HEK293 (cell line): ENCODE results near the gene D2HGDH.

Experiments
- CTCF ChIA-PET: fragments of 350-600 bp; formaldehyde crosslinking; extraction: SDS; loops from one replicate; lab custom pipeline; 2021; ENCODE audit warnings: antibody characterized with exemption; lab: Yijun Ruan, JAX
- POLR2A ChIA-PET: fragments of 300-600 bp; formaldehyde crosslinking; extraction: SDS; loops from one replicate; lab custom pipeline; 2020; ENCODE audit warnings: antibody characterized with exemption, inconsistent platforms; lab: Yijun Ruan, JAX
- H3K27ac ChIP-seq: fragments of 200-500 bp; sonication (Bioruptor generic); 2 replicates; pipeline ENCODE4 v1.5.1; 2014; ENCODE audit warnings: low read depth, low read length, control low read depth, inconsistent platforms; ENCODE audit errors: extremely low read depth
- H3K36me3 ChIP-seq, 2 experiments: fragments of 200-500 bp in 1 of 2; sonication (Bioruptor generic) in 1 of 2; 1 replicate in 1 of 2; 2 replicates in 1 of 2; pipeline ENCODE4 v1.5.1; 2014 to 2017; ENCODE audit warnings: inconsistent platforms in 2 of 2, low read length in 2 of 2; ENCODE audit not compliant: control insufficient read depth in 2 of 2, insufficient read depth in 1 of 2
- H3K4me1 ChIP-seq: fragments of 200-500 bp; sonication (Bioruptor generic); 2 replicates; pipeline ENCODE4 v1.5.1; 2014; ENCODE audit warnings: mild to moderate bottlenecking, low read length, inconsistent platforms; ENCODE audit not compliant: control insufficient read depth, insufficient read depth
- H3K4me3 ChIP-seq: 2 replicates; pipeline ENCODE4 v1.5.1; 2011; ENCODE audit warnings: low read depth, mild to moderate bottlenecking, control low read depth, low read length, moderate library complexity
- H3K9me3 ChIP-seq: fragments of 200-500 bp; sonication (Bioruptor generic); 2 replicates; pipeline ENCODE4 v1.5.1; 2014; ENCODE audit warnings: low read depth, low read length, inconsistent platforms; ENCODE audit not compliant: control insufficient read depth, insufficient read depth
- GLI4 ChIP-seq: fragments of 450-650 bp; formaldehyde crosslinking; IDR thresholded peaks from 2 replicates; pipeline ENCODE4 v1.5.1; 2016; ENCODE audit warnings: missing biosample characterization, missing genetic modification characterization
- MYNN ChIP-seq: fragments of 450-650 bp; formaldehyde crosslinking; IDR thresholded peaks from 2 replicates; pipeline ENCODE4 v1.5.1; 2016; ENCODE audit warnings: missing biosample characterization, missing genetic modification characterization, borderline replicate concordance
- MZF1 ChIP-seq: fragments of 450-650 bp; formaldehyde crosslinking; IDR thresholded peaks from 2 replicates; pipeline ENCODE4 v1.5.1; 2017; ENCODE audit warnings: missing biosample characterization, missing genetic modification characterization, borderline replicate concordance
- OVOL3 ChIP-seq: fragments of 450-650 bp; formaldehyde crosslinking; IDR thresholded peaks from 2 replicates; pipeline ENCODE4 v1.5.1; 2016; ENCODE audit warnings: missing biosample characterization, missing genetic modification characterization
- SP7 ChIP-seq: fragments of 450-650 bp; formaldehyde crosslinking; IDR thresholded peaks from 2 replicates; pipeline ENCODE4 v1.5.1; 2016; ENCODE audit warnings: missing biosample characterization, missing genetic modification characterization
- ZBTB44 ChIP-seq: fragments of 450-650 bp; IDR thresholded peaks from 2 replicates; pipeline ENCODE4 v1.5.1; 2018; ENCODE audit warnings: missing biosample characterization, mild to moderate bottlenecking, missing genetic modification characterization
- ZNF146 ChIP-seq: fragments of 450-650 bp; formaldehyde crosslinking; IDR thresholded peaks from 2 replicates; pipeline ENCODE4 v1.5.1; 2016; ENCODE audit warnings: missing biosample characterization, missing genetic modification characterization
- ZNF155 ChIP-seq: fragments of 450-650 bp; formaldehyde crosslinking; IDR thresholded peaks from 2 replicates; pipeline ENCODE4 v1.5.1; 2016; ENCODE audit warnings: missing biosample characterization, missing genetic modification characterization
- ZNF23 ChIP-seq: fragments of 450-650 bp; formaldehyde crosslinking; IDR thresholded peaks from 2 replicates; pipeline ENCODE4 v1.5.1; 2016; ENCODE audit warnings: missing biosample characterization, missing genetic modification characterization, borderline replicate concordance
- ZNF274 ChIP-seq, 2 experiments: fragments of 200-500 bp in 1 of 2; fragments of 450-650 bp in 1 of 2; sonication (Bioruptor generic) in 1 of 2; formaldehyde crosslinking in 1 of 2; IDR thresholded peaks; 2 replicates each; pipeline versions ENCODE4 v1.5.1 to v1.6.1; 2014 to 2016; ENCODE audit warnings: borderline replicate concordance in 1 of 2, inconsistent platforms in 1 of 2, low read length in 1 of 2, missing biosample characterization in 1 of 2, missing genetic modification characterization in 1 of 2
- ZNF302 ChIP-seq: fragments of 450-650 bp; formaldehyde crosslinking; IDR thresholded peaks from 2 replicates; pipeline ENCODE4 v1.5.1; 2016; ENCODE audit warnings: missing biosample characterization, missing genetic modification characterization, low read depth
- ZNF335 ChIP-seq: fragments of 450-650 bp; formaldehyde crosslinking; conservative IDR thresholded peaks from 2 replicates; pipeline ENCODE4 v1.5.1; 2016; ENCODE audit warnings: missing biosample characterization, missing genetic modification characterization
- ZNF341 ChIP-seq: fragments of 450-650 bp; formaldehyde crosslinking; IDR thresholded peaks from 2 replicates; pipeline ENCODE4; 2016; ENCODE audit warnings: low read depth, missing biosample characterization, missing genetic modification characterization
- ZNF561 ChIP-seq: fragments of 450-650 bp; IDR thresholded peaks from 2 replicates; pipeline ENCODE4 v1.5.1; 2018; ENCODE audit warnings: missing biosample characterization, missing genetic modification characterization, borderline replicate concordance
- ZNF571 ChIP-seq: fragments of 450-650 bp; formaldehyde crosslinking; IDR thresholded peaks from 2 replicates; pipeline ENCODE4 v1.5.0; 2017; ENCODE audit warnings: missing biosample characterization, missing genetic modification characterization
- ZNF654 ChIP-seq: fragments of 450-650 bp; formaldehyde crosslinking; IDR thresholded peaks from 2 replicates; pipeline ENCODE4 v1.5.1; 2016; ENCODE audit warnings: low read depth, missing biosample characterization, missing genetic modification characterization
- ZNF677 ChIP-seq: fragments of 450-650 bp; IDR thresholded peaks from 2 replicates; pipeline ENCODE4 v1.5.0; 2018; ENCODE audit warnings: missing biosample characterization, mild to moderate bottlenecking, missing genetic modification characterization, moderate library complexity
- ZNF785 ChIP-seq: fragments of 450-650 bp; formaldehyde crosslinking; IDR thresholded peaks from 2 replicates; pipeline ENCODE4 v1.5.1; 2016; ENCODE audit warnings: missing biosample characterization, missing genetic modification characterization
- ZNF830 ChIP-seq: fragments of 450-650 bp; IDR thresholded peaks from 2 replicates; pipeline ENCODE4 v1.5.0; 2018; ENCODE audit warnings: missing biosample characterization, missing genetic modification characterization, low read depth, mild to moderate bottlenecking, moderate library complexity
- TF ChIP-seq, protein P1 (sequence below): fragments of 450-650 bp; formaldehyde crosslinking; IDR thresholded peaks from 2 replicates; pipeline ENCODE4 v1.5.1; 2016; ENCODE audit warnings: missing biosample characterization, missing genetic modification characterization
- TF ChIP-seq, protein P2 (sequence below): fragments of 450-650 bp; formaldehyde crosslinking; IDR thresholded peaks from 2 replicates; pipeline ENCODE4 v1.5.1; 2016; ENCODE audit warnings: missing biosample characterization, missing genetic modification characterization
- TF ChIP-seq, protein P3 (sequence below): fragments of 450-650 bp; formaldehyde crosslinking; IDR thresholded peaks from 2 replicates; pipeline ENCODE4 v1.5.1; 2016; ENCODE audit warnings: missing biosample characterization, missing genetic modification characterization
- TF ChIP-seq, protein P4 (sequence below): fragments of 450-650 bp; formaldehyde crosslinking; IDR thresholded peaks from 2 replicates; pipeline ENCODE4 v1.5.1; 2016; ENCODE audit warnings: missing biosample characterization, missing genetic modification characterization

Gene D2HGDH

DNA sequence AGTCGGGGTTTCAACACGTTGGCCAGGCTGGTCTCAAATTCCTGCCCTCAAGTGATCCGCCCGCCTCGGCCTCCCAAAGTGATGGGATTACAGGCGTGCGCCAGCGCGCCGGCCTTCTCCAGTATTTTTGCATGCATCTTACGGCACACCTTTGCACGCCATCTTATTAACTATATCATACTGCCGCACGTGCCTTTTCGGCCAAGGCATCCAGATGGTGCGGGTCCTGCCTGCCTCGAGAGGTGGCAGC is 33.4 kb upstream of the D2HGDH start:
- H3K36me3 ChIP-seq = peaks cover 4 to 21% of the 10 kb centered on the region in 2 experiments; a peak in 2 of 3 replicates
- peak overlapping the region; percentile 82 for H3K4me3 ChIP-seq
- CTCF ChIA-PET = interaction anchor here (1.1 to 1.7 kb wide), 2 partner anchors 30 to 178 kb away, joined by 4 to 5 read pairs; no protein-coding TSS in a partner anchor
- peak overlapping the region; percentile 89 for H3K27ac ChIP-seq
- H3K9me3 ChIP-seq = no peaks in the 10 kb centered on the region
- no peak for TF ChIP-seq GLI4 (tag by site-specific recombination)
- TF ChIP-seq OVOL3 (tag by site-specific recombination) = no peak
- no peak for TF ChIP-seq SP7
- TF ChIP-seq, protein P1, sequence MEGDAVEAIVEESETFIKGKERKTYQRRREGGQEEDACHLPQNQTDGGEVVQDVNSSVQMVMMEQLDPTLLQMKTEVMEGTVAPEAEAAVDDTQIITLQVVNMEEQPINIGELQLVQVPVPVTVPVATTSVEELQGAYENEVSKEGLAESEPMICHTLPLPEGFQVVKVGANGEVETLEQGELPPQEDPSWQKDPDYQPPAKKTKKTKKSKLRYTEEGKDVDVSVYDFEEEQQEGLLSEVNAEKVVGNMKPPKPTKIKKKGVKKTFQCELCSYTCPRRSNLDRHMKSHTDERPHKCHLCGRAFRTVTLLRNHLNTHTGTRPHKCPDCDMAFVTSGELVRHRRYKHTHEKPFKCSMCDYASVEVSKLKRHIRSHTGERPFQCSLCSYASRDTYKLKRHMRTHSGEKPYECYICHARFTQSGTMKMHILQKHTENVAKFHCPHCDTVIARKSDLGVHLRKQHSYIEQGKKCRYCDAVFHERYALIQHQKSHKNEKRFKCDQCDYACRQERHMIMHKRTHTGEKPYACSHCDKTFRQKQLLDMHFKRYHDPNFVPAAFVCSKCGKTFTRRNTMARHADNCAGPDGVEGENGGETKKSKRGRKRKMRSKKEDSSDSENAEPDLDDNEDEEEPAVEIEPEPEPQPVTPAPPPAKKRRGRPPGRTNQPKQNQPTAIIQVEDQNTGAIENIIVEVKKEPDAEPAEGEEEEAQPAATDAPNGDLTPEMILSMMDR (tag by site-specific recombination) = peak; percentile 71
- no peak for TF ChIP-seq ZNF155 (tag by site-specific recombination)
- TF ChIP-seq ZNF274 (IDR thresholded peaks at IDR 0.05; ENCODE audit: low read length) = no peak
- no peak for TF ChIP-seq ZNF274 (tag by site-specific recombination; IDR thresholded peaks at IDR 0.05; ENCODE audit: borderline replicate concordance)
- TF ChIP-seq, protein P2, sequence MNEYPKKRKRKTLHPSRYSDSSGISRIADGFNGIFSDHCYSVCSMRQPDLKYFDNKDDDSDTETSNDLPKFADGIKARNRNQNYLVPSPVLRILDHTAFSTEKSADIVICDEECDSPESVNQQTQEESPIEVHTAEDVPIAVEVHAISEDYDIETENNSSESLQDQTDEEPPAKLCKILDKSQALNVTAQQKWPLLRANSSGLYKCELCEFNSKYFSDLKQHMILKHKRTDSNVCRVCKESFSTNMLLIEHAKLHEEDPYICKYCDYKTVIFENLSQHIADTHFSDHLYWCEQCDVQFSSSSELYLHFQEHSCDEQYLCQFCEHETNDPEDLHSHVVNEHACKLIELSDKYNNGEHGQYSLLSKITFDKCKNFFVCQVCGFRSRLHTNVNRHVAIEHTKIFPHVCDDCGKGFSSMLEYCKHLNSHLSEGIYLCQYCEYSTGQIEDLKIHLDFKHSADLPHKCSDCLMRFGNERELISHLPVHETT (tag by site-specific recombination) = 0 out of 2 replicates have a peak, but pooled peaks have one; percentile 49
- TF ChIP-seq ZBTB44 = no peak
- peak; percentile 99 for TF ChIP-seq ZNF561 (tag by site-specific recombination)
- TF ChIP-seq ZNF830 (tag by site-specific recombination) = no peak
- no peak for TF ChIP-seq MYNN (tag by site-specific recombination)
- TF ChIP-seq ZNF785 (tag by site-specific recombination) = no peak
- 0 out of 2 replicates have a peak, but pooled peaks have one; percentile 2 for TF ChIP-seq ZNF654 (tag by site-specific recombination)
- TF ChIP-seq ZNF677 (tag by site-specific recombination) = no peak
- no peak for TF ChIP-seq MZF1
- TF ChIP-seq, protein P3, sequence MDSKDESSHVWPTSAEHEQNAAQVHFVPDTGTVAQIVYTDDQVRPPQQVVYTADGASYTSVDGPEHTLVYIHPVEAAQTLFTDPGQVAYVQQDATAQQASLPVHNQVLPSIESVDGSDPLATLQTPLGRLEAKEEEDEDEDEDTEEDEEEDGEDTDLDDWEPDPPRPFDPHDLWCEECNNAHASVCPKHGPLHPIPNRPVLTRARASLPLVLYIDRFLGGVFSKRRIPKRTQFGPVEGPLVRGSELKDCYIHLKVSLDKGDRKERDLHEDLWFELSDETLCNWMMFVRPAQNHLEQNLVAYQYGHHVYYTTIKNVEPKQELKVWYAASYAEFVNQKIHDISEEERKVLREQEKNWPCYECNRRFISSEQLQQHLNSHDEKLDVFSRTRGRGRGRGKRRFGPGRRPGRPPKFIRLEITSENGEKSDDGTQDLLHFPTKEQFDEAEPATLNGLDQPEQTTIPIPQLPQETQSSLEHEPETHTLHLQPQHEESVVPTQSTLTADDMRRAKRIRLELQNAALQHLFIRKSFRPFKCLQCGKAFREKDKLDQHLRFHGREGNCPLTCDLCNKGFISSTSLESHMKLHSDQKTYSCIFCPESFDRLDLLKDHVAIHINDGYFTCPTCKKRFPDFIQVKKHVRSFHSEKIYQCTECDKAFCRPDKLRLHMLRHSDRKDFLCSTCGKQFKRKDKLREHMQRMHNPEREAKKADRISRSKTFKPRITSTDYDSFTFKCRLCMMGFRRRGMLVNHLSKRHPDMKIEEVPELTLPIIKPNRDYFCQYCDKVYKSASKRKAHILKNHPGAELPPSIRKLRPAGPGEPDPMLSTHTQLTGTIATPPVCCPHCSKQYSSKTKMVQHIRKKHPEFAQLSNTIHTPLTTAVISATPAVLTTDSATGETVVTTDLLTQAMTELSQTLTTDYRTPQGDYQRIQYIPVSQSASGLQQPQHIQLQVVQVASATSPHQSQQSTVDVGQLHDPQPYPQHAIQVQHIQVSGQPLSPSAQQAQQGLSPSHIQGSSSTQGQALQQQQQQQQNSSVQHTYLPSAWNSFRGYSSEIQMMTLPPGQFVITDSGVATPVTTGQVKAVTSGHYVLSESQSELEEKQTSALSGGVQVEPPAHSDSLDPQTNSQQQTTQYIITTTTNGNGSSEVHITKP = no peak
- TF ChIP-seq, protein P4, sequence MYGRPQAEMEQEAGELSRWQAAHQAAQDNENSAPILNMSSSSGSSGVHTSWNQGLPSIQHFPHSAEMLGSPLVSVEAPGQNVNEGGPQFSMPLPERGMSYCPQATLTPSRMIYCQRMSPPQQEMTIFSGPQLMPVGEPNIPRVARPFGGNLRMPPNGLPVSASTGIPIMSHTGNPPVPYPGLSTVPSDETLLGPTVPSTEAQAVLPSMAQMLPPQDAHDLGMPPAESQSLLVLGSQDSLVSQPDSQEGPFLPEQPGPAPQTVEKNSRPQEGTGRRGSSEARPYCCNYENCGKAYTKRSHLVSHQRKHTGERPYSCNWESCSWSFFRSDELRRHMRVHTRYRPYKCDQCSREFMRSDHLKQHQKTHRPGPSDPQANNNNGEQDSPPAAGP (tag by site-specific recombination) = no peak
- TF ChIP-seq ZNF335 = peak; percentile 90
- no peak for TF ChIP-seq ZNF146 (tag by site-specific recombination)
- TF ChIP-seq ZNF571 (tag by site-specific recombination) = no peak
- TF ChIP-seq ZNF23 (tag by site-specific recombination) = no peak
- TF ChIP-seq ZNF341 = no peak
- TF ChIP-seq ZNF302 (tag by site-specific recombination) = no peak
- peaks cover 6% of the 10 kb centered on the region for H3K4me1 ChIP-seq
- POLR2A ChIA-PET = interaction anchor here (0.8 to 6.3 kb wide), 4 partner anchors 12 to 34 kb away, joined by 5 to 58 read pairs (median 12); partner anchors contain the start of genes D2HGDH and DTYMK
